ENCODE data around the gene BFSP1. TPM values are rescaled to one million over a fixed set of nuclear protein-coding genes. Genes with fewer than 3 reads are reported as not detected.

The BFSP1 gene
- total and polyA plus RNA-seq, 3 donors from 2014 or later: 7.4 to 11.3 (median 10.7) TPM

- DNase-seq: no peak
Measured at GRCh38 chr20:17507531-17507930, 23.6 kb downstream of the BFSP1 start.

GRCh38 chr20:17507032-17507431, 24.1 kb downstream of the BFSP1 start:
- Histone ChIP-seq H3K4me3 (no peak overlapping the region), H3K9me3 (no peaks in the 10 kb centered on the region), H3K27me3 (no peaks in the 10 kb centered on the region), H3K36me3 (ENCODE audit: low read depth, missing control alignments) (no peaks in the 10 kb centered on the region), H3K4me1 (peaks cover 8% of the 10 kb centered on the region), H3K27ac (no peak overlapping the region)
- WGBS, 2 donors: 92% methylated on average over 2 of the region's 2 CpGs
- no peak for TF ChIP-seq CTCF (IDR thresholded peaks at IDR 0.05)
- no peak for TF ChIP-seq POLR2A (IDR thresholded peaks at IDR 0.05)
- no peak for DNase-seq
- intact Hi-C loops (cut with DNase I; ENCODE audit: low total_unique reads): no loop called here

More at GRCh38 chr20:17507531-17507930, 23.6 kb downstream of the BFSP1 start:
- no peak overlapping the region for H3K27ac ChIP-seq
- H3K4me3 ChIP-seq: no peak overlapping the region
- intact Hi-C loops (cut with DNase I; ENCODE audit: low total_unique reads): no loop called here
- 95 to 96% methylated on average over 5 of the region's 5 CpGs for WGBS, 2 donors
- no peaks in the 10 kb centered on the region for H3K27me3 ChIP-seq
- peaks cover 8% of the 10 kb centered on the region for H3K4me1 ChIP-seq
- H3K9me3 ChIP-seq: no peaks in the 10 kb centered on the region
- H3K36me3 ChIP-seq (ENCODE audit: low read depth, missing control alignments): no peaks in the 10 kb centered on the region
- TF ChIP-seq POLR2A (IDR thresholded peaks at IDR 0.05) (no peak), CTCF (IDR thresholded peaks at IDR 0.05) (no peak)

- TF ChIP-seq CTCF (IDR thresholded peaks at IDR 0.05) (no peak), POLR2A (IDR thresholded peaks at IDR 0.05) (no peak)
- Histone ChIP-seq H3K27me3 (no peaks in the 10 kb centered on the region), H3K27ac (peak overlapping the region in 1 of 2 donors; percentile 16), H3K9me3 (no peaks in the 10 kb centered on the region), H3K4me3 (peak overlapping the region; percentile 43 to 58), H3K4me1 (peaks cover 8% of the 10 kb centered on the region), H3K36me3 (ENCODE audit: low read depth, missing control alignments) (no peaks in the 10 kb centered on the region)
- DNase-seq: no peak
- 64 to 69% methylated on average over 18 to 19 of the region's 19 CpGs for WGBS, 2 donors
- intact Hi-C loops (cut with DNase I; ENCODE audit: low total_unique reads): no loop called here
Measured at GRCh38 chr20:17505636-17506517, 25.3 kb downstream of the BFSP1 start.

GRCh38 chr20:17504898-17505635, 26.1 kb downstream of the BFSP1 start:
- Histone ChIP-seq H3K4me3 (peak overlapping the region; percentile 43 to 58), H3K27ac (peak overlapping the region in 1 of 2 donors; percentile 16), H3K27me3 (no peaks in the 10 kb centered on the region), H3K36me3 (ENCODE audit: low read depth, missing control alignments) (no peaks in the 10 kb centered on the region), H3K9me3 (no peaks in the 10 kb centered on the region), H3K4me1 (peaks cover 8% of the 10 kb centered on the region)
- TF ChIP-seq POLR2A (IDR thresholded peaks at IDR 0.05): no peak
- TF ChIP-seq CTCF (IDR thresholded peaks at IDR 0.05): peak; percentile 36 to 69 (median 42)
- peak; percentile 60 for DNase-seq
- WGBS, 2 donors: 0% methylated on average over 4 to 30 of the region's 30 CpGs
- intact Hi-C loops (cut with DNase I; ENCODE audit: low total_unique reads): no loop called here
